GM12878 (cell line): ENCODE measurements around the gene ODAD2. TPM values are rescaled to one million over a fixed set of nuclear protein-coding genes. Genes with fewer than 3 reads are reported as not detected.

Experiments used
- ATAC-seq: fragments of 200-7000 bp; cut with Tn5 transposase; 3 replicates; pipeline ENCODE4 v1.9.1; 2020; ENCODE audit warnings: mild to moderate bottlenecking, moderate library complexity
- BruUV-seq: library from RNA; stranded (reverse); fragments of 400-500 nt; replicated peaks from 2 replicates; lab custom pipeline; 2021; lab: Mats Ljungman, UMichigan
- CTCF ChIA-PET: fragments of 300-600 bp; sonication (Branson Sonifier 250); formaldehyde crosslinking; extraction: SDS; loops from one replicate; lab custom pipeline; 2021; ENCODE audit warnings: inconsistent platforms; lab: Yijun Ruan, JAX
- POLR2A ChIA-PET: fragments of 350-600 bp; formaldehyde crosslinking; extraction: SDS; loops from one replicate; lab custom pipeline; 2021; ENCODE audit warnings: inconsistent platforms; lab: Charles Lee
- RAD21 ChIA-PET: fragments of 300-600 bp; sonication (Branson Sonifier 250); formaldehyde crosslinking; loops from one replicate; lab custom pipeline; 2023; ENCODE audit warnings: antibody characterized with exemption; ENCODE audit not compliant: unreplicated experiment; lab: Charles Lee
- SMC1A ChIA-PET: fragments of 300-600 bp; sonication (Branson Sonifier 250); formaldehyde crosslinking; loops from one replicate; lab custom pipeline; 2023; ENCODE audit not compliant: unreplicated experiment, uncharacterized antibody; lab: Charles Lee
- DNase-seq: peaks from one replicate; pipeline ENCODE4 v3.0.0-alpha.2; 2011; ENCODE audit warnings: low read depth, low spot score
- FAIRE-seq: peaks from 3 replicates; lab custom pipeline; 2011; peaks lifted over from hg19 to GRCh38; lab: Jason Lieb, UNC
- H2AFZ ChIP-seq: 2 replicates; pipeline ENCODE4 v1.6.0; 2011; ENCODE audit warnings: low read depth, low read length, control low read depth; ENCODE audit not compliant: control insufficient read depth
- H3K27ac ChIP-seq: 2 replicates; pipeline ENCODE4 v1.5.1; 2011; ENCODE audit warnings: control low read depth; ENCODE audit not compliant: control insufficient read depth, insufficient read depth
- H3K27me3 ChIP-seq, 2 experiments: replicated peaks in 1 of 2; 2 replicates each; pipeline versions ENCODE4 v1.6.0 to v1.6.1; 2011; ENCODE audit warnings: low read length in 1 of 2; ENCODE audit not compliant: control insufficient read depth in 2 of 2, insufficient read depth in 2 of 2
- H3K36me3 ChIP-seq, 2 experiments: 2 replicates each; pipeline ENCODE4 v1.5.1; 2011; ENCODE audit warnings: low read length in 1 of 2; ENCODE audit not compliant: control insufficient read depth in 2 of 2, insufficient read depth in 2 of 2
- H3K4me1 ChIP-seq: 2 replicates; pipeline ENCODE4 v1.6.1; 2011; ENCODE audit warnings: mild to moderate bottlenecking, low read length, moderate library complexity, mixed read lengths; ENCODE audit not compliant: control insufficient read depth, insufficient read depth
- H3K4me2 ChIP-seq: 2 replicates; pipeline ENCODE4 v1.6.0; 2011; ENCODE audit warnings: control low read depth; ENCODE audit not compliant: control insufficient read depth, insufficient read depth
- H3K4me3 ChIP-seq: fragments of 200-600 bp; sonication (generic); 2 replicates; pipeline ENCODE4 v1.5.1; 2016
- H3K79me2 ChIP-seq: 2 replicates; pipeline ENCODE4 v1.6.0; 2011; ENCODE audit warnings: low read length; ENCODE audit not compliant: control insufficient read depth, insufficient read depth
- H3K9ac ChIP-seq: 2 replicates; pipeline ENCODE4 v1.8.0; 2011; ENCODE audit warnings: low read length, control low read depth, mixed read lengths; ENCODE audit not compliant: control insufficient read depth, insufficient read depth
- H3K9me3 ChIP-seq: replicated peaks from 3 replicates; pipeline ENCODE4 v1.5.1; 2011; ENCODE audit warnings: mild to moderate bottlenecking, low read length; ENCODE audit not compliant: control insufficient read depth, insufficient read depth
- H4K20me1 ChIP-seq: 2 replicates; pipeline ENCODE4 v1.6.0; 2011; ENCODE audit not compliant: control insufficient read depth, insufficient read depth
- CREM ChIP-seq: IDR thresholded peaks from 2 replicates; pipeline ENCODE4 v1.6.1; 2014; ENCODE audit warnings: antibody characterized with exemption, low read depth
- ESRRA ChIP-seq: IDR thresholded peaks from 2 replicates; pipeline ENCODE4 v1.6.1; 2012; ENCODE audit warnings: mild to moderate bottlenecking, low read length, improper control_type of control experiment
- FOS ChIP-seq: IDR thresholded peaks from 3 replicates; pipeline ENCODE4 v1.6.1; 2011; ENCODE audit warnings: borderline replicate concordance; ENCODE audit not compliant: insufficient read length; ENCODE audit errors: extremely low read depth
- HDAC6 ChIP-seq: fragments of 200-600 bp; sonication (generic); IDR thresholded peaks from one replicate; pipeline ENCODE4 v1.8.0; 2017; ENCODE audit warnings: antibody characterized with exemption; ENCODE audit not compliant: unreplicated experiment
- IKZF2 ChIP-seq, 2 experiments: fragments of 450-650 bp; IDR thresholded peaks; 2 replicates each; pipeline ENCODE4 v1.6.1; 2017; ENCODE audit warnings: mild to moderate bottlenecking in 2 of 2, moderate library complexity in 2 of 2
- MTA3 ChIP-seq: IDR thresholded peaks from 2 replicates; pipeline ENCODE4 v1.6.1; 2012; ENCODE audit warnings: low read length, inconsistent platforms, borderline replicate concordance
- NFYB ChIP-seq: IDR thresholded peaks from 2 replicates; pipeline ENCODE4 v1.6.1; 2011; ENCODE audit warnings: low read depth, mild to moderate bottlenecking, low read length, improper control_type of control experiment, moderate library complexity; ENCODE audit not compliant: insufficient read depth
- NRF1 ChIP-seq: conservative IDR thresholded peaks from 2 replicates; pipeline ENCODE4 v1.6.1; 2011; ENCODE audit warnings: mild to moderate bottlenecking, low read depth, low read length, improper control_type of control experiment
- REST ChIP-seq: IDR thresholded peaks from 2 replicates; pipeline ENCODE4 v1.6.1; 2012; ENCODE audit warnings: mild to moderate bottlenecking, low read depth, low read length
- SKIL ChIP-seq: fragments of 450-650 bp; IDR thresholded peaks from 2 replicates; pipeline ENCODE4 v1.6.1; 2017; ENCODE audit warnings: mild to moderate bottlenecking, low read depth, inconsistent platforms; ENCODE audit not compliant: poor library complexity, severe bottlenecking
- SMAD1 ChIP-seq: fragments of 450-650 bp; IDR thresholded peaks from 2 replicates; pipeline ENCODE4 v1.6.1; 2018; ENCODE audit warnings: mild to moderate bottlenecking, low read depth; ENCODE audit not compliant: partially characterized antibody
- ZBED1 ChIP-seq: IDR thresholded peaks from 2 replicates; pipeline ENCODE4 v1.6.1; 2016; ENCODE audit warnings: borderline replicate concordance
- ZNF384 ChIP-seq: IDR thresholded peaks from 2 replicates; pipeline ENCODE4 v1.6.1; 2012; ENCODE audit warnings: low read depth, mild to moderate bottlenecking, low read length, improper control_type of control experiment, borderline replicate concordance
- WGBS: methylation state at CpG from one replicate; pipeline ENCODE4 v1.1.6; 2016; ENCODE audit warnings: low lambda C conversion rate; ENCODE audit not compliant: insufficient replicate concordance, insufficient coverage; ENCODE audit errors: missing lambda C conversion rate; 5-methylcytosine and 5-hydroxymethylcytosine counted together
- in situ Hi-C: fragments of 300-500 bp; cut with MboI; formaldehyde crosslinking; loops from 9 replicates; pipeline ENCODE4 v1.14.3; 2018; ENCODE audit warnings: mixed read lengths
- intact Hi-C: fragments of 100-400 bp; cut with micrococcal nuclease; formaldehyde crosslinking; loops from one replicate; pipeline ENCODE4 v1.14.2; 2022; ENCODE audit not compliant: unreplicated experiment
- polyA plus RNA-seq, 11 experiments: library from polyadenylated mRNA; depleted of rRNA in 4 of 11; unstranded in 6 of 11; stranded (reverse) in 5 of 11; fragments of >200 nt; fragmentation: Nextera tagmentation in 4 of 11; fragmentation: Illumina TruSeq in 1 of 11; extraction: Ambion mirVana in 4 of 11; extraction: Trizol in 1 of 11; gene quantifications; 1 replicate in 1 of 11; 2 replicates in 10 of 11; pipeline versions ENCODE4 v1.2.1 to v1.2.3, GENCODE V29; 2011 to 2016; ENCODE audit warnings: inconsistent platforms in 2 of 11, missing spikeins in 2 of 11, low read depth in 1 of 11
- total RNA-seq, 4 experiments: library from RNA; depleted of rRNA in 3 of 4; stranded (reverse); fragments of >200 nt in 3 of 4; fragmentation: Illumina TruSeq in 1 of 4; extraction: Trizol in 1 of 4; gene quantifications; 2 replicates each; pipeline versions ENCODE4 v1.2.1 to v1.2.3, GENCODE V29; 2013 to 2021

ODAD2 gene
- total and polyA plus RNA-seq, 10 of the 15 experiments (the other 5 are each of a cell fraction or from before 2014, with no cell fraction given), result not detected

GRCh38 chr10:27792216-27792615 is 206.7 kb downstream of the ODAD2 start:
- POLR2A ChIA-PET, result no interaction called here
- SMC1A ChIA-PET, result no interaction called here
- ATAC-seq (no peak), FAIRE-seq (no peak), DNase-seq (no peak)
- no peak overlapping the region for H3K4me2 ChIP-seq
- no peak overlapping the region for H2AFZ ChIP-seq
- H3K27ac ChIP-seq, result no peak overlapping the region
- no peaks in the 10 kb centered on the region for H4K20me1 ChIP-seq
- RAD21 ChIA-PET, result no interaction called here
- no peak overlapping the region for H3K4me3 ChIP-seq
- H3K9ac ChIP-seq, result no peak overlapping the region
- no peaks in the 10 kb centered on the region for H3K79me2 ChIP-seq
- in situ Hi-C loops, result no loop called here
- CTCF ChIA-PET, result no interaction called here
- H3K9me3 ChIP-seq, result no peaks in the 10 kb centered on the region
- H3K4me1 ChIP-seq, result no peaks in the 10 kb centered on the region
- 45% methylated on average over 2 of the region's 2 CpGs for WGBS
- no TSS peak for BruUV-seq
- TF ChIP-seq SKIL, result no peak
- no peak for TF ChIP-seq CREM
- no peak for TF ChIP-seq FOS
- TF ChIP-seq SMAD1, result no peak
- no peaks in the 10 kb centered on the region; a peak in 2 of 4 replicates for H3K27me3 ChIP-seq
- no peaks in the 10 kb centered on the region for H3K36me3 ChIP-seq
- intact Hi-C loops, result no loop called here

GRCh38 chr10:27784272-27784671 is 214.6 kb downstream of the ODAD2 start:
- POLR2A ChIA-PET, result no interaction called here
- no peak overlapping the region for H3K4me2 ChIP-seq
- no peak for ATAC-seq
- SMC1A ChIA-PET, result no interaction called here
- H2AFZ ChIP-seq, result no peak overlapping the region
- intact Hi-C loops (loop anchor here (5.0 kb wide), 1 partner anchor 598 kb away; no protein-coding TSS in a partner anchor), in situ Hi-C loops (no loop called here)
- DNase-seq, result no peak
- no peak overlapping the region for H3K27ac ChIP-seq
- 63% methylated on average over 2 of the region's 2 CpGs for WGBS
- no peaks in the 10 kb centered on the region for H3K79me2 ChIP-seq
- no peaks in the 10 kb centered on the region for H4K20me1 ChIP-seq
- no peaks in the 10 kb centered on the region; a peak in 1 of 4 replicates for H3K27me3 ChIP-seq
- CTCF ChIA-PET, result interaction anchor here (1.3 kb wide), 1 partner anchor 394 kb away, joined by 5 read pairs; no protein-coding TSS in a partner anchor
- H3K36me3 ChIP-seq, result no peaks in the 10 kb centered on the region
- no peak for FAIRE-seq
- no peaks in the 10 kb centered on the region for H3K4me1 ChIP-seq
- no peak overlapping the region for H3K4me3 ChIP-seq
- BruUV-seq, result no TSS peak
- no peaks in the 10 kb centered on the region; the same call in 2 of the 3 replicates for H3K9me3 ChIP-seq
- no peak overlapping the region for H3K9ac ChIP-seq
- RAD21 ChIA-PET, result no interaction called here
- no peak for TF ChIP-seq ZNF384
- TF ChIP-seq ZBED1, result no peak
- TF ChIP-seq NRF1, result no peak
- no peak for TF ChIP-seq ESRRA
- no peak for TF ChIP-seq MTA3
- TF ChIP-seq IKZF2 (IDR thresholded peaks at IDR 0.05), result no peak
- TF ChIP-seq NFYB, result no peak
- no peak for TF ChIP-seq HDAC6
- no peak for TF ChIP-seq REST
